C1 segment of cervical spinal cord (tissue), 14 donors: ENCODE measurements around the gene PRRT4.

Experiments
- DNase-seq, 14 donors: peaks; one replicate each; lab custom pipeline; 2025; lab: John Stamatoyannopoulos, UW

The PRRT4 gene

GRCh38 chr7:128395748-128396147 is 34.3 kb upstream of the PRRT4 start:
- DNase-seq: no peak

GRCh38 chr7:128394904-128395496 is 33.5 kb upstream of the PRRT4 start:
- no peak for DNase-seq

- no peak for DNase-seq
These were observed 32.2 kb upstream of the PRRT4 start for GRCh38 chr7:128393526-128394330.

- no peak for DNase-seq
These were observed 31.2 kb upstream of the PRRT4 start for GRCh38 chr7:128392446-128393327.

GRCh38 chr7:128391805-128392204 is 30.3 kb upstream of the PRRT4 start:
- no peak for DNase-seq

GRCh38 chr7:128390871-128391565 is 29.5 kb upstream of the PRRT4 start:
- no peak for DNase-seq

- DNase-seq: no peak
These were observed 28.3 kb upstream of the PRRT4 start for GRCh38 chr7:128389618-128390329.

GRCh38 chr7:128389085-128389617 is 27.7 kb upstream of the PRRT4 start:
- DNase-seq: no peak

- DNase-seq: no peak
These were observed 26.6 kb upstream of the PRRT4 start for GRCh38 chr7:128388145-128388485.

- DNase-seq: peak; percentile 21 to 90 (median 58)
These were observed 26.0 kb upstream of the PRRT4 start for GRCh38 chr7:128387216-128388144.

- no peak for DNase-seq
These were observed 24.8 kb upstream of the PRRT4 start for GRCh38 chr7:128385988-128386925.

- no peak for DNase-seq
These were observed 23.2 kb upstream of the PRRT4 start for GRCh38 chr7:128384726-128385125.

GRCh38 chr7:128383776-128384175 is 22.3 kb upstream of the PRRT4 start:
- peak in 2 of 14 donors; percentile 19 to 53 for DNase-seq

- DNase-seq: no peak
These were observed 19.8 kb upstream of the PRRT4 start for GRCh38 chr7:128381161-128381821.

- no peak for DNase-seq
These were observed 19.1 kb upstream of the PRRT4 start for GRCh38 chr7:128380483-128381106.

GRCh38 chr7:128379900-128380479 is 18.5 kb upstream of the PRRT4 start:
- no peak for DNase-seq

- no peak for DNase-seq
These were observed 17.1 kb upstream of the PRRT4 start for GRCh38 chr7:128378637-128379036.
